Smooth muscle cell (in vitro differentiated cells): ENCODE results near the gene DENND1A. TPM values are rescaled to one million over a fixed set of nuclear protein-coding genes. Genes with fewer than 3 reads are reported as not detected.

Source experiments
- DNase-seq: peaks from one replicate; lab custom pipeline; 2025; ENCODE audit not compliant: unreplicated experiment; lab: John Stamatoyannopoulos, UW
- H2AFZ ChIP-seq: fragments of 200-600 bp; sonication (generic); 2 replicates; pipeline ENCODE4 v1.6.0; 2016; ENCODE audit warnings: antibody characterized with exemption, low read depth, mild to moderate bottlenecking
- H3F3A ChIP-seq: fragments of 200-600 bp; sonication (generic); 2 replicates; pipeline ENCODE4 v1.6.0; 2017; ENCODE audit warnings: antibody characterized with exemption, low read depth
- H3K27ac ChIP-seq: fragments of 200-600 bp; sonication (generic); 2 replicates; pipeline ENCODE4 v1.5.1; 2016; ENCODE audit warnings: low read depth, mild to moderate bottlenecking
- H3K27me3 ChIP-seq: fragments of 200-600 bp; sonication (generic); 2 replicates; pipeline ENCODE4 v1.6.1; 2016; ENCODE audit warnings: low read depth, mild to moderate bottlenecking
- H3K36me3 ChIP-seq: fragments of 200-600 bp; sonication (generic); 2 replicates; pipeline ENCODE4 v1.5.1; 2016; ENCODE audit warnings: low read depth
- H3K4me1 ChIP-seq: fragments of 200-600 bp; sonication (generic); 2 replicates; pipeline ENCODE4 v1.5.1; 2016; ENCODE audit warnings: low read depth
- H3K4me2 ChIP-seq: fragments of 200-600 bp; sonication (generic); 2 replicates; pipeline ENCODE4 v1.6.0; 2016; ENCODE audit warnings: mild to moderate bottlenecking
- H3K4me3 ChIP-seq: fragments of 200-600 bp; sonication (generic); 2 replicates; pipeline ENCODE4 v1.5.1; 2016; ENCODE audit warnings: mild to moderate bottlenecking
- H3K79me2 ChIP-seq: fragments of 200-600 bp; sonication (generic); 2 replicates; pipeline ENCODE4 v1.6.0; 2016; ENCODE audit warnings: low read depth, mild to moderate bottlenecking
- H3K9ac ChIP-seq: fragments of 200-600 bp; sonication (generic); 2 replicates; pipeline ENCODE4 v1.6.0; 2016; ENCODE audit warnings: low read depth
- H3K9me3 ChIP-seq: fragments of 200-600 bp; sonication (generic); replicated peaks from 2 replicates; pipeline ENCODE4 v1.5.1; 2016; ENCODE audit warnings: low read depth
- H4K20me1 ChIP-seq: fragments of 200-600 bp; sonication (generic); 2 replicates; pipeline ENCODE4 v1.6.0; 2016; ENCODE audit warnings: low read depth
- CTCF ChIP-seq: fragments of 200-600 bp; sonication (generic); IDR thresholded peaks from 2 replicates; pipeline ENCODE4 v1.5.1; 2017; ENCODE audit warnings: borderline replicate concordance, mild to moderate bottlenecking, antibody characterized with exemption; ENCODE audit not compliant: insufficient read depth, poor library complexity, severe bottlenecking
- WGBS: methylation state at CpG from one replicate; pipeline ENCODE4 v1.1.7; 2016; ENCODE audit warnings: low lambda C conversion rate; 5-methylcytosine and 5-hydroxymethylcytosine counted together
- polyA plus RNA-seq: library from polyadenylated mRNA; unstranded; fragments of >200 nt; fragmentation: Nextera tagmentation; extraction: Ambion mirVana; gene quantifications from 2 replicates; pipeline ENCODE4 v1.2.1, GENCODE V29; 2016
- total RNA-seq: library from RNA; depleted of rRNA; stranded (reverse); fragments of >200 nt; gene quantifications from 2 replicates; pipeline ENCODE4 v1.2.3, GENCODE V29; 2014

The DENND1A gene
- total and polyA plus RNA-seq, 2 experiments from 2014 or later: 8.1 to 20.2 TPM

- Histone ChIP-seq H3K27ac (no peak overlapping the region), H3K4me1 (no peaks in the 10 kb centered on the region), H3K4me3 (no peak overlapping the region), H3K9me3 (no peaks in the 10 kb centered on the region), H3K9ac (no peak overlapping the region), H4K20me1 (no peaks in the 10 kb centered on the region), H3K27me3 (no peaks in the 10 kb centered on the region), H3K4me2 (no peak overlapping the region), H3K79me2 (no peaks in the 10 kb centered on the region), H3K36me3 (no peaks in the 10 kb centered on the region), H3F3A (no peaks in the 10 kb centered on the region), H2AFZ (no peak overlapping the region)
- whole genome bisulfite sequencing: 87% methylated on average over 8 of the region's 8 CpGs
- DNase-seq: no peak
- no peak for TF ChIP-seq CTCF
These were observed 331.9 kb downstream of the DENND1A start for GRCh38 chr9:123597876-123598556.

DNA sequence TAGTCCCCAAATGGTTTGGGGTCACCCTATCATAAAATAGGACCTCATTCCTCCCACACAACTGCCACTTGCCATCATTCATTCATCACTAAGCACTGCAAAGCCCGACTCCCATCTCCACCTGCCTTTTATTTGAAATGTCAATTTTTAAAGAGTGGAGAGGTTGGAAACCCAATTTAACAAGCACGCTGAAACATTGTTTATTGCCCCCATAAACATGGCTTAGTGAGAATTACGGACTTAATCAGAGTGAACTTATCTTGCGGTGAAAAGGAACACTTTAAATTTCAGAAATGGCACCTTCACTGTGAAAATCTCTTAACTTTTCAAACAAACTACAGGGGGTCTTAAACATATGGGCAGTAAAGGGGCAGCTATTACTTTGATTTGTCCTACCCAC lies 332.9 kb downstream of the DENND1A start:
- Histone ChIP-seq H3K27ac (no peak overlapping the region), H3K9ac (no peak overlapping the region), H3K4me2 (no peak overlapping the region), H3K79me2 (no peaks in the 10 kb centered on the region), H3K9me3 (no peaks in the 10 kb centered on the region), H3K4me1 (no peaks in the 10 kb centered on the region), H2AFZ (no peak overlapping the region), H3F3A (no peaks in the 10 kb centered on the region), H3K27me3 (no peaks in the 10 kb centered on the region), H4K20me1 (no peaks in the 10 kb centered on the region), H3K36me3 (no peaks in the 10 kb centered on the region), H3K4me3 (no peak overlapping the region)
- 86% methylated on average over 4 of the region's 4 CpGs for WGBS
- DNase-seq: no peak
- TF ChIP-seq CTCF: no peak

DNA sequence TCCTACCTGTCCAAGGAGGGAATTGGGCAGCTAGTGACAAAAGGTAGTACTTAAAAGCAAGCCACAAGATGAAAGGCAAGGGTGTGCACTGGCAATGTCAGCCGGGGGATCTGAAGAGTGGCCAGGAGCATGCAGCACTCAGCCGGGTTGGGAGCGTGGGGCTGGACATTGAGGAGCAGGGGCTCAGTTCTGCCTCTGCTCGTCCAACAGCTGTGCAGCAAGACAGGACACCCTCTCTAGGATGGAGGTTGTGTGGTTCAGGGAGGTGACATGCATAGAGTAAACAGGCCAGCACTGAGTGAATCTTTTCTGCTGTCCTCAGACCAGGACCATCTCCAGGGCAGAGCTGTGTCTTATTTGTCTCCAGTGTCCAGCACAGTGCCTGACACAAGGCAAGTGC lies 338.6 kb downstream of the DENND1A start:
- Histone ChIP-seq H3K9me3 (no peaks in the 10 kb centered on the region), H3K36me3 (no peaks in the 10 kb centered on the region), H2AFZ (no peak overlapping the region), H3K9ac (no peak overlapping the region), H3K4me1 (no peaks in the 10 kb centered on the region), H3K4me3 (no peak overlapping the region), H3K79me2 (no peaks in the 10 kb centered on the region), H4K20me1 (no peaks in the 10 kb centered on the region), H3K27me3 (no peaks in the 10 kb centered on the region), H3K27ac (no peak overlapping the region), H3F3A (no peaks in the 10 kb centered on the region), H3K4me2 (no peak overlapping the region)
- WGBS: 90% methylated on average over 4 of the region's 4 CpGs
- TF ChIP-seq CTCF: no peak
- DNase-seq: no peak

- H3K4me3 ChIP-seq: no peak overlapping the region
- no peaks in the 10 kb centered on the region for H3K27me3 ChIP-seq
- no peaks in the 10 kb centered on the region for H3K36me3 ChIP-seq
- TF ChIP-seq CTCF: no peak
- no peaks in the 10 kb centered on the region for H3K4me1 ChIP-seq
- no peaks in the 10 kb centered on the region for H4K20me1 ChIP-seq
- H3K9ac ChIP-seq: no peak overlapping the region
- no peaks in the 10 kb centered on the region for H3F3A ChIP-seq
- DNase-seq: no peak
- no peaks in the 10 kb centered on the region for H3K9me3 ChIP-seq
- 100% methylated on average over 3 of the region's 3 CpGs for WGBS
- H2AFZ ChIP-seq: no peak overlapping the region
- H3K4me2 ChIP-seq: no peak overlapping the region
- no peak overlapping the region for H3K27ac ChIP-seq
- no peaks in the 10 kb centered on the region for H3K79me2 ChIP-seq
These were observed 339.4 kb downstream of the DENND1A start for GRCh38 chr9:123590499-123590898.
